ENCODE data around the gene MIER1. TPM values are rescaled to one million over a fixed set of nuclear protein-coding genes. Genes with fewer than 3 reads are reported as not detected.
A peak's percentile ranks its signal among the peaks of the same experiment; 100 is the strongest.

The MIER1 gene
- total RNA-seq, 4 donors from 2014 or later, result 32.6 to 85.7 (median 65.2) TPM

- in situ Hi-C loops (cut with MboI; ENCODE audit: low pct_ligation_motif_present in 1 of 4, low pct_unique_long_range_greater_than_20kb in 1 of 4, low sequenced_read_pairs in 3 of 4), result loop anchor here in 2 of 4 donors (25.0 kb wide), 1 partner anchor 219 kb away; the partner anchor contains the start of gene DYNLT5 (in 2 of the 2)
- DNase-seq, result no peak
- TF ChIP-seq EP300 (IDR thresholded peaks at IDR 0.05; ENCODE audit: low read depth) (no peak), CTCF (IDR thresholded peaks at IDR 0.05) (no peak), POLR2A (IDR thresholded peaks at IDR 0.05) (no peak), POLR2AphosphoS5 (IDR thresholded peaks at IDR 0.05) (no peak)
- H3K4me3 ChIP-seq, result peak overlapping the region in 2 of 4 donors; percentile 15 to 43
- H3K27ac ChIP-seq, result peak overlapping the region; percentile 45 to 70 (median 67)
- H3K36me3 ChIP-seq, result peaks cover 0 to 57% (median 27%) of the 10 kb centered on the region in 4 donors
- intact Hi-C loops (cut with DNase I; ENCODE audit: low total_unique reads), result no loop called here
- H3K4me1 ChIP-seq, result peaks cover 7 to 38% (median 21%) of the 10 kb centered on the region in 4 donors
- no peaks in the 10 kb centered on the region for H3K27me3 ChIP-seq
- H3K9me3 ChIP-seq, result no peaks in the 10 kb centered on the region
- whole genome bisulfite sequencing, 2 donors (ENCODE audit: low coverage in 1 of 2), result 58 to 75% methylated on average over 1 of the region's 1 CpG
Measured at GRCh38 chr1:66980745-66981367, 56.1 kb downstream of the MIER1 start.

GRCh38 chr1:66981679-66982078, 56.9 kb downstream of the MIER1 start:
- TF ChIP-seq CTCF (IDR thresholded peaks at IDR 0.05), result no peak
- TF ChIP-seq POLR2A (IDR thresholded peaks at IDR 0.05), result no peak
- no peak for TF ChIP-seq EP300 (IDR thresholded peaks at IDR 0.05; ENCODE audit: low read depth)
- TF ChIP-seq POLR2AphosphoS5 (IDR thresholded peaks at IDR 0.05), result no peak
- WGBS, 2 donors (ENCODE audit: low coverage in 1 of 2), result 10 to 19% methylated on average over 4 of the region's 4 CpGs
- intact Hi-C loops (cut with DNase I; ENCODE audit: low total_unique reads) (no loop called here), in situ Hi-C loops (cut with MboI; ENCODE audit: low pct_ligation_motif_present in 1 of 4, low pct_unique_long_range_greater_than_20kb in 1 of 4, low sequenced_read_pairs in 3 of 4) (loop anchor here in 2 of 4 donors (25.0 kb wide), 1 partner anchor 219 kb away; the partner anchor contains the start of gene DYNLT5 (in 2 of the 2))
- Histone ChIP-seq H3K4me3 (peak overlapping the region in 3 of 4 donors; percentile 9 to 43 (median 15)), H3K36me3 (peaks cover 0 to 62% (median 27%) of the 10 kb centered on the region in 4 donors), H3K27ac (peak overlapping the region; percentile 45 to 70 (median 67)), H3K9me3 (no peaks in the 10 kb centered on the region), H3K27me3 (no peaks in the 10 kb centered on the region), H3K4me1 (peaks cover 7 to 38% (median 21%) of the 10 kb centered on the region in 4 donors)
- peak; percentile 28 for DNase-seq

- no peak for DNase-seq
- no peak overlapping the region for H3K4me3 ChIP-seq
- intact Hi-C loops (cut with DNase I; ENCODE audit: low total_unique reads), result no loop called here
- no peaks in the 10 kb centered on the region for H3K9me3 ChIP-seq
- no peak for TF ChIP-seq POLR2A (IDR thresholded peaks at IDR 0.05)
- TF ChIP-seq CTCF (IDR thresholded peaks at IDR 0.05), result no peak
- TF ChIP-seq POLR2AphosphoS5 (IDR thresholded peaks at IDR 0.05), result no peak
- no peak for TF ChIP-seq EP300 (IDR thresholded peaks at IDR 0.05; ENCODE audit: low read depth)
- no peaks in the 10 kb centered on the region for H3K27me3 ChIP-seq
- in situ Hi-C loops (cut with MboI; ENCODE audit: low pct_ligation_motif_present in 1 of 4, low pct_unique_long_range_greater_than_20kb in 1 of 4, low sequenced_read_pairs in 3 of 4), result loop anchor here in 2 of 4 donors (25.0 kb wide), 1 partner anchor 220 kb away; the partner anchor contains the start of gene DYNLT5 (in 2 of the 2)
- H3K4me1 ChIP-seq, result peaks cover 7 to 38% (median 21%) of the 10 kb centered on the region in 4 donors
- peak overlapping the region; percentile 36 to 70 (median 56) for H3K27ac ChIP-seq
- peaks cover 0 to 58% (median 22%) of the 10 kb centered on the region in 4 donors for H3K36me3 ChIP-seq
- 52 to 79% methylated on average over 4 of the region's 4 CpGs for WGBS, 2 donors (ENCODE audit: low coverage in 1 of 2)
Measured at GRCh38 chr1:66982561-66983260, 57.9 kb downstream of the MIER1 start.

GRCh38 chr1:66984491-66984890, 59.7 kb downstream of the MIER1 start:
- 77 to 80% methylated on average over 1 of the region's 1 CpG for WGBS, 2 donors (ENCODE audit: low coverage in 1 of 2)
- H3K4me1 ChIP-seq, result peaks cover 7 to 38% (median 21%) of the 10 kb centered on the region in 4 donors
- TF ChIP-seq EP300 (IDR thresholded peaks at IDR 0.05; ENCODE audit: low read depth), result no peak
- no peak for TF ChIP-seq POLR2AphosphoS5 (IDR thresholded peaks at IDR 0.05)
- TF ChIP-seq POLR2A (IDR thresholded peaks at IDR 0.05), result no peak
- no peak for TF ChIP-seq CTCF (IDR thresholded peaks at IDR 0.05)
- H3K4me3 ChIP-seq, result no peak overlapping the region
- in situ Hi-C loops (cut with MboI; ENCODE audit: low pct_ligation_motif_present in 1 of 4, low pct_unique_long_range_greater_than_20kb in 1 of 4, low sequenced_read_pairs in 3 of 4) (loop anchor here in 2 of 4 donors (25.0 kb wide), 1 partner anchor 222 kb away; the partner anchor contains the start of gene DYNLT5 (in 2 of the 2)), intact Hi-C loops (cut with DNase I; ENCODE audit: low total_unique reads) (no loop called here)
- peaks cover 0 to 54% (median 14%) of the 10 kb centered on the region in 4 donors for H3K36me3 ChIP-seq
- DNase-seq, result no peak
- H3K27ac ChIP-seq, result no peak overlapping the region
- no peaks in the 10 kb centered on the region for H3K27me3 ChIP-seq
- no peaks in the 10 kb centered on the region for H3K9me3 ChIP-seq
